Prostate gland (tissue), 2 donors: ENCODE measurements around the gene TLCD4. TPM values are rescaled to one million over a fixed set of nuclear protein-coding genes. Genes with fewer than 3 reads are reported as not detected.

ENCODE experiments used
- DNase-seq: peaks from one replicate; pipeline ENCODE4 v3.0.0-alpha.2; 2019; ENCODE audit warnings: low spot score
- H3K27ac ChIP-seq, 2 donors: fragments of 200-600 bp; sonication (generic); 2 replicates each; pipeline ENCODE4 v1.5.1; 2017 to 2019
- H3K27me3 ChIP-seq: fragments of 200-600 bp; sonication (generic); replicated peaks from 2 replicates; pipeline ENCODE4 v1.5.1; 2019; ENCODE audit not compliant: insufficient read depth
- H3K36me3 ChIP-seq, 2 donors: fragments of 200-600 bp; sonication (generic); 1 replicate in 1 of 2; 2 replicates in 1 of 2; pipeline versions ENCODE4 v1.5.1 to v1.8.1; 2017 to 2019
- H3K4me1 ChIP-seq: fragments of 200-600 bp; sonication (generic); replicated peaks from 2 replicates; pipeline ENCODE4 v1.5.1; 2019
- H3K4me3 ChIP-seq, 2 donors: fragments of 200-600 bp; sonication (generic); 2 replicates each; pipeline ENCODE4 v1.5.1; 2017 to 2019
- H3K9me3 ChIP-seq: fragments of 200-600 bp; sonication (generic); 2 replicates; pipeline ENCODE4 v1.5.1; 2017
- CTCF ChIP-seq, 4 experiments: fragments of 200-600 bp in 2 of 4; fragments of 450-650 bp in 2 of 4; sonication (generic) in 2 of 4; IDR thresholded peaks; 1 replicate in 3 of 4; 2 replicates in 1 of 4; pipeline ENCODE4 v1.5.1; 2016 to 2019; ENCODE audit warnings: antibody characterized with exemption in 4 of 4, mild to moderate bottlenecking in 2 of 4, moderate library complexity in 2 of 4
- POLR2A ChIP-seq: fragments of 450-650 bp; IDR thresholded peaks from one replicate; pipeline ENCODE4 v1.6.1; 2016; ENCODE audit warnings: antibody characterized with exemption, mild to moderate bottlenecking
- POLR2AphosphoS5 ChIP-seq: sonication (generic); formaldehyde crosslinking; IDR thresholded peaks from one replicate; pipeline ENCODE4 v1.6.1; 2017; ENCODE audit warnings: antibody characterized with exemption
- whole genome bisulfite sequencing: methylation state at CpG from one replicate; pipeline ENCODE4 v1.1.5; 2018; 5-methylcytosine and 5-hydroxymethylcytosine counted together
- intact Hi-C: fragments of 100-400 bp; cut with DNase I; formaldehyde crosslinking; loops from one replicate; pipeline ENCODE4 v1.14.2; 2022
- total RNA-seq, 2 donors: library from RNA; depleted of rRNA; stranded (reverse); fragments of >200 nt; gene quantifications; one replicate each; pipeline ENCODE4 v1.1.0, GENCODE V29; 2016

Gene TLCD4
- total RNA-seq, 2 donors from 2014 or later: 6.5 to 7.6 TPM

- H3K4me1 ChIP-seq: no peaks in the 10 kb centered on the region
Measured at GRCh38 chr1:95118067-95118499, 928 bp downstream of the TLCD4 start.

GRCh38 chr1:95118710-95119109 is 1.6 kb downstream of the TLCD4 start:
- no peak overlapping the region for H3K27ac ChIP-seq
- intact Hi-C loops: no loop called here

More at GRCh38 chr1:95118067-95118499, 928 bp downstream of the TLCD4 start:
- TF ChIP-seq CTCF (IDR thresholded peaks at IDR 0.05) (no peak), POLR2A (no peak), POLR2AphosphoS5 (no peak)
- DNase-seq: peak; percentile 5
- Histone ChIP-seq H3K27me3 (no peaks in the 10 kb centered on the region), H3K9me3 (no peaks in the 10 kb centered on the region), H3K36me3 (no peaks in the 10 kb centered on the region), H3K4me3 (peak overlapping the region; percentile 73 to 79), H3K27ac (peak overlapping the region; percentile 78 to 80)
- 18% methylated on average over 10 of the region's 10 CpGs for WGBS
- intact Hi-C loops: no loop called here

GRCh38 chr1:95119273-95119672 is 2.1 kb downstream of the TLCD4 start:
- Histone ChIP-seq H3K27ac (no peak overlapping the region), H3K4me3 (no peak overlapping the region), H3K27me3 (no peaks in the 10 kb centered on the region), H3K36me3 (no peaks in the 10 kb centered on the region), H3K4me1 (no peaks in the 10 kb centered on the region), H3K9me3 (no peaks in the 10 kb centered on the region)
- no peak for DNase-seq
- intact Hi-C loops: no loop called here
- TF ChIP-seq POLR2AphosphoS5 (no peak), POLR2A (no peak), CTCF (IDR thresholded peaks at IDR 0.05) (no peak)

More at GRCh38 chr1:95118710-95119109, 1.6 kb downstream of the TLCD4 start:
- 95% methylated on average over 6 of the region's 6 CpGs for WGBS
- DNase-seq: no peak
- Histone ChIP-seq H3K4me3 (no peak overlapping the region), H3K36me3 (no peaks in the 10 kb centered on the region), H3K9me3 (no peaks in the 10 kb centered on the region), H3K27me3 (no peaks in the 10 kb centered on the region), H3K4me1 (no peaks in the 10 kb centered on the region)
- TF ChIP-seq CTCF (IDR thresholded peaks at IDR 0.05): no peak
- no peak for TF ChIP-seq POLR2AphosphoS5
- TF ChIP-seq POLR2A: no peak

- Histone ChIP-seq H3K9me3 (no peaks in the 10 kb centered on the region), H3K27ac (no peak overlapping the region), H3K4me3 (no peak overlapping the region), H3K36me3 (no peaks in the 10 kb centered on the region), H3K4me1 (no peaks in the 10 kb centered on the region), H3K27me3 (no peaks in the 10 kb centered on the region)
- no peak for DNase-seq
- no peak for TF ChIP-seq POLR2A
- TF ChIP-seq POLR2AphosphoS5: no peak
- no peak for TF ChIP-seq CTCF (IDR thresholded peaks at IDR 0.05)
- WGBS: 84% methylated on average over 8 of the region's 8 CpGs
- intact Hi-C loops: no loop called here
Measured at GRCh38 chr1:95122151-95122697, 5.1 kb downstream of the TLCD4 start.

GRCh38 chr1:95124342-95124741 is 7.2 kb downstream of the TLCD4 start:
- intact Hi-C loops: no loop called here
- Histone ChIP-seq H3K4me3 (no peak overlapping the region), H3K36me3 (no peaks in the 10 kb centered on the region), H3K9me3 (no peaks in the 10 kb centered on the region), H3K27ac (no peak overlapping the region), H3K27me3 (no peaks in the 10 kb centered on the region), H3K4me1 (no peaks in the 10 kb centered on the region)
- no peak for DNase-seq
- 98% methylated on average over 2 of the region's 2 CpGs for WGBS
- TF ChIP-seq CTCF (IDR thresholded peaks at IDR 0.05): no peak
- TF ChIP-seq POLR2A: no peak
- TF ChIP-seq POLR2AphosphoS5: no peak
